Dermis microvascular lymphatic vessel endothelial cell (primary cell): ENCODE data around the gene NFRKB. TPM values are rescaled to one million over a fixed set of nuclear protein-coding genes. Genes with fewer than 3 reads are reported as not detected.
A peak's percentile ranks its signal among the peaks of the same experiment; 100 is the strongest.
"Not testable (repeated sequence)": the region's sequence is repeated elsewhere in the genome, so short reads cannot be mapped to it uniquely, and the experiment has no call there.

Experiments used
- DNase-seq, 2 donors: peaks; one replicate each; pipeline versions ENCODE4 v3.0.0 to v3.0.0-alpha.2; 2010; ENCODE audit warnings: low read depth in 2 of 2
- total RNA-seq: library from RNA; depleted of rRNA; stranded (reverse); fragments of >200 nt; gene quantifications from 2 replicates; pipeline ENCODE4 v1.2.1, GENCODE V29; 2014

The NFRKB gene
- total RNA-seq, 1 donor from 2014 or later, result 11.4 TPM

- DNase-seq, result no peak
Observed at GRCh38 chr11:129894278-129895125, 876 bp downstream of the NFRKB start.

GRCh38 chr11:129888451-129888850 is 6.9 kb downstream of the NFRKB start:
- DNase-seq, result no peak

- no peak for DNase-seq
Observed at GRCh38 chr11:129885381-129885780, 10.0 kb downstream of the NFRKB start.

- no peak for DNase-seq
Observed at GRCh38 chr11:129884581-129884980, 10.8 kb downstream of the NFRKB start.

- DNase-seq, result peak in 1 of 2 donors; percentile 44
Observed at GRCh38 chr11:129881570-129882170, 13.7 kb downstream of the NFRKB start.

- no peak for DNase-seq
Observed at GRCh38 chr11:129880311-129880710, 15.1 kb downstream of the NFRKB start.

- no peak for DNase-seq
Observed at GRCh38 chr11:129871914-129872313, 23.5 kb downstream of the NFRKB start.

GRCh38 chr11:129868626-129869025 is 26.8 kb downstream of the NFRKB start:
- not testable (repeated sequence) for DNase-seq

GRCh38 chr11:129866311-129866710 is 29.1 kb downstream of the NFRKB start:
- no peak for DNase-seq

GRCh38 chr11:129865701-129866100 is 29.7 kb downstream of the NFRKB start:
- DNase-seq, result no peak

- no peak for DNase-seq
Observed at GRCh38 chr11:129864811-129865210, 30.6 kb downstream of the NFRKB start.

- peak; percentile 76 to 83 for DNase-seq
Observed at GRCh38 chr11:129861702-129862522, 33.5 kb downstream of the NFRKB start.

GRCh38 chr11:129856036-129856435 is 39.3 kb downstream of the NFRKB start:
- no peak for DNase-seq

GRCh38 chr11:129855086-129855485 is 40.3 kb downstream of the NFRKB start:
- DNase-seq, result no peak

GRCh38 chr11:129854232-129854805 is 41.1 kb downstream of the NFRKB start:
- DNase-seq, result no peak

GRCh38 chr11:129853518-129854231 is 41.7 kb downstream of the NFRKB start:
- peak; percentile 43 to 81 for DNase-seq

GRCh38 chr11:129852125-129852740 is 43.1 kb downstream of the NFRKB start:
- DNase-seq, result no peak

- no peak for DNase-seq
Observed at GRCh38 chr11:129849447-129850130, 45.8 kb downstream of the NFRKB start.

GRCh38 chr11:129847361-129847760 is 48.0 kb downstream of the NFRKB start:
- not testable (repeated sequence) for DNase-seq
